Epithelial cell of alveolus of lung (primary cell): Measurements from ENCODE around the gene OR5AN1. TPM values are rescaled to one million over a fixed set of nuclear protein-coding genes. Genes with fewer than 3 reads are reported as not detected.

Experiments used
- total RNA-seq: library from RNA; depleted of rRNA; stranded (reverse); fragments of >200 nt; gene quantifications from 2 replicates; pipeline ENCODE4 v1.2.1, GENCODE V29; 2015

Gene OR5AN1, protein sequence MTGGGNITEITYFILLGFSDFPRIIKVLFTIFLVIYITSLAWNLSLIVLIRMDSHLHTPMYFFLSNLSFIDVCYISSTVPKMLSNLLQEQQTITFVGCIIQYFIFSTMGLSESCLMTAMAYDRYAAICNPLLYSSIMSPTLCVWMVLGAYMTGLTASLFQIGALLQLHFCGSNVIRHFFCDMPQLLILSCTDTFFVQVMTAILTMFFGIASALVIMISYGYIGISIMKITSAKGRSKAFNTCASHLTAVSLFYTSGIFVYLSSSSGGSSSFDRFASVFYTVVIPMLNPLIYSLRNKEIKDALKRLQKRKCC
- total RNA-seq = not detected in 2 replicates

DNA sequence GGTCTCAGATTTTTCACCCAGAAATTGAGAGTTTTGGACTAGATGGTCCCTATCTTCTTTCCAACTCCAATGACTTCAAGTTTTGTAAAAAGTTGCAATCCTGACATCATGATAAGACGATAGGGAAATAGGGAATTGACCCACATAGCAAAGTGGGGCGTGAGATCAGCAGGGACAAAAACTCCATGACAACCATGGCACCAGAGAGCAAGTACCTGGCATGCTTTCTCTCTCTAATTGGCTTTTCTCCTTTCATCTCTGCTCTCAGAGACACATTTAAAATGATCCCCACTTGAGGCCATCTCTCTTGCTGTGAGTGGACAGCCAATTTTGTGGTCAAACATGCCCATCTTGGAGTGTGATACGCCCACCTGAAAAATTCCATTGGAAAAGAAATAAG is at the start of gene OR5AN1:
Gene OR5AN1 (plus strand): TSS at position 301 of the 400 bp plus-strand sequence. CDS start 5,564 bp downstream, outside the sequence.

Other genes starting within 250 kb of the OR5AN1 start
- 17.6 and 19.2 TPM in 2 replicates for gene FAM111A, start 216.0 kb upstream of the OR5AN1 start, total RNA-seq
- 2.3 and 5.7 TPM in 2 replicates for gene DTX4, start 186.8 kb upstream of the OR5AN1 start, total RNA-seq
- not detected in 2 replicates for gene MPEG1, start 146.0 kb upstream of the OR5AN1 start, total RNA-seq
- gene OR5A2, start 67.5 kb downstream of the OR5AN1 start, total RNA-seq = not detected in 2 replicates
- gene OR5A1, start 77.6 kb downstream of the OR5AN1 start, total RNA-seq = not detected in 2 replicates
- not detected in 2 replicates for gene OR4D6, start 98.1 kb downstream of the OR5AN1 start, total RNA-seq
- not detected in 2 replicates for gene OR4D10, start 114.4 kb downstream of the OR5AN1 start, total RNA-seq
- gene OR4D11, start 144.7 kb downstream of the OR5AN1 start, total RNA-seq = not detected in 2 replicates
- gene OR4D9, start 152.6 kb downstream of the OR5AN1 start, total RNA-seq = not detected in 2 replicates